Type B pancreatic cell (in vitro differentiated cells): ENCODE measurements around the gene KRAS. TPM values are rescaled to one million over a fixed set of nuclear protein-coding genes. Genes with fewer than 3 reads are reported as not detected.

Source experiments
- DNase-seq: peaks from one replicate; pipeline ENCODE4 v3.0.0; 2021; ENCODE audit warnings: mixed read lengths; ENCODE audit not compliant: unreplicated experiment; ENCODE audit errors: extremely low spot score
- H3K27ac Mint-ChIP-seq: 2 replicates; pipeline ENCODE4 v1.8.0; 2021; ENCODE audit warnings: mild to moderate bottlenecking, mixed read lengths
- H3K27me3 Mint-ChIP-seq: 2 replicates; pipeline ENCODE4 v1.8.0; 2021; ENCODE audit warnings: mixed read lengths
- H3K36me3 Mint-ChIP-seq: 2 replicates; pipeline ENCODE4 v1.8.0; 2021; ENCODE audit warnings: mixed read lengths
- H3K4me1 Mint-ChIP-seq: one replicate; pipeline ENCODE4 v1.8.0; 2021; ENCODE audit warnings: mixed read lengths; ENCODE audit not compliant: unreplicated experiment
- H3K4me3 Mint-ChIP-seq: 2 replicates; pipeline ENCODE4 v1.8.0; 2021; ENCODE audit warnings: mild to moderate bottlenecking, mixed read lengths
- H3K9me3 Mint-ChIP-seq: 2 replicates; pipeline ENCODE4 v1.8.0; 2021; ENCODE audit warnings: mixed read lengths
- CTCF ChIP-seq: fragments of 200-600 bp; sonication (generic); conservative IDR thresholded peaks from 2 replicates; pipeline ENCODE4 v1.5.0; 2021; ENCODE audit warnings: antibody characterized with exemption, mild to moderate bottlenecking
- total RNA-seq: library from RNA; stranded (reverse); gene quantifications from 2 replicates; pipeline ENCODE4 v1.2.1, GENCODE V29; 2021; ENCODE audit warnings: low replicate concordance

KRAS gene
- total RNA-seq, 1 donor from 2014 or later = 37.4 TPM

- TF ChIP-seq CTCF = no peak
- Mint-ChIP-seq H3K4me1 (peaks cover 10% of the 10 kb centered on the region), H3K36me3 (peaks cover 26% of the 10 kb centered on the region), H3K27ac (peak overlapping the region; percentile 94), H3K27me3 (no peaks in the 10 kb centered on the region), H3K4me3 (peak overlapping the region; percentile 93), H3K9me3 (peaks cover 6% of the 10 kb centered on the region)
- DNase-seq = peak; percentile 74
Measured at GRCh38 chr12:25249931-25250738, 594 bp downstream of the KRAS start.

GRCh38 chr12:25248732-25249131 lies 2.0 kb downstream of the KRAS start:
- Mint-ChIP-seq H3K4me1 (peaks cover 10% of the 10 kb centered on the region), H3K9me3 (peaks cover 6% of the 10 kb centered on the region), H3K27ac (peak overlapping the region; percentile 94), H3K36me3 (peaks cover 32% of the 10 kb centered on the region), H3K27me3 (no peaks in the 10 kb centered on the region), H3K4me3 (peak overlapping the region; percentile 93)
- TF ChIP-seq CTCF = no peak
- no peak for DNase-seq

GRCh38 chr12:25248137-25248536 lies 2.6 kb downstream of the KRAS start:
- no peaks in the 10 kb centered on the region for H3K27me3 Mint-ChIP-seq
- peak overlapping the region; percentile 80 for H3K4me3 Mint-ChIP-seq
- DNase-seq = no peak

GRCh38 chr12:25245491-25245890 lies 5.2 kb downstream of the KRAS start:
- peaks cover 43% of the 10 kb centered on the region for H3K36me3 Mint-ChIP-seq
- H3K27ac Mint-ChIP-seq = peak overlapping the region; percentile 6
- no peak for DNase-seq

More at GRCh38 chr12:25248137-25248536, 2.6 kb downstream of the KRAS start:
- TF ChIP-seq CTCF = no peak
- Mint-ChIP-seq H3K27ac (peak overlapping the region; percentile 55), H3K4me1 (peaks cover 10% of the 10 kb centered on the region), H3K36me3 (peaks cover 33% of the 10 kb centered on the region), H3K9me3 (peaks cover 6% of the 10 kb centered on the region)

GRCh38 chr12:25243680-25243990 lies 7.1 kb downstream of the KRAS start:
- no peaks in the 10 kb centered on the region for H3K9me3 Mint-ChIP-seq
- DNase-seq = no peak
- no peak for TF ChIP-seq CTCF
- H3K4me3 Mint-ChIP-seq = no peak overlapping the region
- H3K27ac Mint-ChIP-seq = peak overlapping the region; percentile 86
- peaks cover 5% of the 10 kb centered on the region for H3K4me1 Mint-ChIP-seq
- H3K27me3 Mint-ChIP-seq = no peaks in the 10 kb centered on the region
- peaks cover 50% of the 10 kb centered on the region for H3K36me3 Mint-ChIP-seq

More at GRCh38 chr12:25245491-25245890, 5.2 kb downstream of the KRAS start:
- TF ChIP-seq CTCF = no peak
- H3K4me3 Mint-ChIP-seq = peak overlapping the region; percentile 15
- no peaks in the 10 kb centered on the region for H3K9me3 Mint-ChIP-seq
- peaks cover 10% of the 10 kb centered on the region for H3K4me1 Mint-ChIP-seq
- no peaks in the 10 kb centered on the region for H3K27me3 Mint-ChIP-seq
